NCI-H1417 treated with DMSO at 0.1 percent for 48 hours (cell line): ENCODE data around the gene DVL3.

ENCODE experiments used
- DNase-seq: peaks from one replicate; lab custom pipeline; 2025; lab: John Stamatoyannopoulos, UW

The DVL3 gene

DNA sequence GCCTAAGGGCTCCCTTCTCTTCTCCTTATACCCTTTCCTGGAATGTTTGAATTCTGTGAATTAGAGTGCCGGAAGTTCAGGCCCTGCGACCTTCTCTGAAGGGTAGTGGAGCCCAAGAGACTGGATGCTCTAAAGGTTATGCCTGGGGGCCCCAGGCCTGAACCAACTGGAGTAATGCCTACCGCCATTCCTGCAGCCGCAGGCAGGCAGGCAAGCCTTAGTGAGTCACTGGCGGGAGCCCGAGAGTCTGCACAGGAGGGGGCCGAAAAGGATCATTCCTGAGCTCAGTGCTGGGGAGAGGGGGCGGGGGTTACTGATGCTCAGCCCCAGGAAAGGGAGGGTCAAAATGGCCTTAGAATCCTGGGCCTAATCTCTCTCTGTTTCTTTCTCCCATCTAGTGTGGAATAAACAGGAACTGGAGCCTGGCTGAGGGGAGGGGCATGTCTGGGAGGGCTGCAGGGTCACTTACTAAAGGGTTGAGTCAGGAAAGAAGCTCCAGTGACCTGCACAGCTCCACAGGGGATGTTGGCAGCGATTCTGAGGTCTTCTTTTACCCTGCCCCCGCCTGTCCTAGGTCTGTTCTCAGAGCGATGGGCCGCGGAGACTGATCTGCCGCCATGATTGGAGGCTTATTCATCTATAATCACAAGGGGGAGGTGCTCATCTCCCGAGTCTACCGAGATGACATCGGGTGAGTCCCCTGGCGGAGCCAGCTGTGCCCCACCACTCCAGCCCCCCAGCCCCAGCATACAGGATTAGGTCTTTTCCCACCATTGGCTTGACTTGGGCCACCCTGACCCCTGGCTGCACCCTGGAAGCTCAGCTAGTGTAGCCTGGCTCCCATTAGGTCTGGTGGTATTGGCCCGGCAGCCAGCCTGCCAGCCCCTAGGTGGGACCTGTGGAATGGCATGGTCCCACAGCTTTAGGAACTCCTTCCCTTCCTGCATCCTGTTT is 21.5 kb downstream of the DVL3 start:
- no peak for DNase-seq

DNA sequence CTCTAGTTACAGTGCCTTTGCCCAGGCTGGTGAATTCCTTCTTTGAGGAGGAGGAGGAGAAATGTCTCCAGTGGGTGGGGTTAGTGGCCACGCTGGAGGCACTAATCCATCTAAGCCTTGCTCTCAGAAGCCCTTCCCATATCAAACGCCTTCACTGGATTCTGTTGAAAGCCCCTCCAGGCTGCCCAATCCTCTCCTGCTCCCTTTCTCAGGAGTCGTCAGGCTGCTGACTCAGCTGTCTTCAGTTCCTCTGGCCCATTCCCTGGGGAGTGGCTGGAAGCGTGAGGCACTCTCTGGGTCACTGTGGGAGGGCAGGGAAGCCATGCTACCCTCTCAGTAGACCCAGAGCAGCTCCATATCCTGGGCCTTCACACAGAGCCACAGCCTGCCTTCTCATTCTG is 22.2 kb downstream of the DVL3 start:
- DNase-seq: no peak

DNA sequence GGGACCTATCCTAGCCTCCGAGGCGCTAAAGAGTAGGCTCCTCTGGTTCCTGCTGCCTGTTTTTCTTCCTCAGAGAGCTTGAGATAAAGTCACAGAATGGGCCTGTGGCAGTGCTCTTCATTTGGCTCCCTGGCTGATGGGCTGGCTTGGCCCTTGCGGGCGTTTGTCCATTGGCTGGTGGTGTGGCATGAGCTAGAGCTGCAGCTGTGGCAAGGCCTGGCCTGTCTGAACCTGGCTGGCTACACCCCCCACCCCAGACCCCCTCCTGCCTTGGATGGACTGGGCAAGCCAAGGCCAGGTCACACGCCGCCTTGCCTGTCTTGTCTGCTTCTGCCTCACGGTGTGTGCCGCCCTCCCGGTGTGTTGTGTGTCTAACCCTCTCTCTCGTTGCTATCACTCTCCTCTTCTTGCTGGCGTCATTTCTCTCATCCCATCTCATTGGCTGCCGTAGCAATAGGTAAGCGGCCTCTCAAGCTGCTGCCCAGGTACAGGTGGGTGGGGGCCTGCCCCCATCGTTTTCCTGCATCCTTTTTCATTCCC is 22.7 kb downstream of the DVL3 start:
- no peak for DNase-seq

DNA sequence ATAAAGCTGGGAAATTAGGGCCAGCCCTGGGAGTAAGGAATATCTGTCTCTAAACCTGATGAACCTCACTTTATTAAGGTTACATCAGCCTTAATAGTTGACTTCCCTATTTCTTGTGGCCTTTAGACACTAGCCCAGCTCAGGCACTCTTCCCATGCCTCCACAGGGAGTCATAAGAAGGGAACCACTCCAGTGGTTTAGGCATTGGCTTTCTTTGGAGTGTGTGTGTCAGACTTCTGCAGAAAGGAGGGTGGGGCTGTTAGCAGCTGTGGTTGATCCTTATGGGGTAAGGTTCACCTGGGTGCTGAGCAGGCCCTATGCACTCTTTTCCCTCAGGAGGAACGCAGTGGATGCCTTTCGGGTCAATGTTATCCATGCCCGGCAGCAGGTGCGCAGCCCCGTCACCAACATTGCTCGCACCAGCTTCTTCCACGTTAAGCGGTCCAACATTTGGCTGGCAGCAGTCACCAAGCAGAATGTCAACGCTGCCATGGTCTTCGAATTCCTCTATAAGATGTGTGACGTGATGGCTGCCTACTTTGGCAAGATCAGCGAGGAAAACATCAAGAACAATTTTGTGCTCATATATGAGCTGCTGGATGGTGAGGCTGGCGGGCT is 23.5 kb downstream of the DVL3 start:
- DNase-seq: no peak

DNA sequence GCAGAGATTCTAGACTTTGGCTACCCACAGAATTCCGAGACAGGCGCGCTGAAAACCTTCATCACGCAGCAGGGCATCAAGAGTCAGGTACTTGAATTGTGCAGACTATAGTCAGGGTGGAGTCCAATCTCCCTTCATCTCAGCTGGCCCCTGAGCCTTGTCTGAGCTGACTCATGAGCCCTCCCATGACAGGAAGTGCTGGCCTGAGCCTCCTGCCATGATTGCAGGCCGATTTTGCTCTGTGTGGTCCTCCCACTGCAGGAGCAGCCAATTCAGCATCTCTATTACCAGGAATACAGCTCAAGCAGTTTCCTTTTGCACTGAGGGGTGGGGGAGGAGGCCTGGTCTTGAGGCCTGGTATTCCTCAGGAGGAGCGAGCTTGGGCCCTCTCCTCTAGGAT is 25.0 kb downstream of the DVL3 start:
- no peak for DNase-seq

DNA sequence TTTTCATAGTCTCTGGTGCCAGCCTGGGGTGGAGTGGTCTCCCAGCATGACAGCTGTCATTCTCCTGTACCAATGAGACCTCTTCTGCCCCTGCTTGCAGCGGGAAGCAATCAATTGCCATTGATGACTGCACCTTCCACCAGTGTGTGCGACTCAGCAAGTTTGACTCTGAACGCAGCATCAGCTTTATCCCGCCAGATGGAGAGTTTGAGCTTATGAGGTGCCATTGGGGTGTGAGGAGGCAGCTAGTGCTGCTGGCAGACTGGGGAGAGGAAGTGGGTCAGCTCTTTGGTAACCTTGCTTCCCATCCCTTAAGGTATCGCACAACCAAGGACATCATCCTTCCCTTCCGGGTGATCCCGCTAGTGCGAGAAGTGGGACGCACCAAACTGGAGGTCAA is 26.4 kb downstream of the DVL3 start:
- no peak for DNase-seq

DNA sequence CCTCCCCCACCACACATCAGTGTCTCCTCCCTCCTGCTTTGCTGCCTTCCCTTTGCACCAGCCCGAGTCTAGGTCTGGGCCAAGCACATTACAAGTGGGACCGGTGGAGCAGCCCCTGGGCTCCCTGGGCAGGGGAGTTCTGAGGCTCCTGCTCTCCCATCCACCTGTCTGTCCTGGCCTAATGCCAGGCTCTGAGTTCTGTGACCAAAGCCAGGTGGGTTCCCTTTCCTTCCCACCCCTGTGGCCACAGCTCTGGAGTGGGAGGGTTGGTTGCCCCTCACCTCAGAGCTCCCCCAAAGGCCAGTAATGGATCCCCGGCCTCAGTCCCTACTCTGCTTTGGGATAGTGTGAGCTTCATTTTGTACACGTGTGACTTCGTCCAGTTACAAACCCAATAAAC is 28.5 kb downstream of the DVL3 start:
- no peak for DNase-seq

DNA sequence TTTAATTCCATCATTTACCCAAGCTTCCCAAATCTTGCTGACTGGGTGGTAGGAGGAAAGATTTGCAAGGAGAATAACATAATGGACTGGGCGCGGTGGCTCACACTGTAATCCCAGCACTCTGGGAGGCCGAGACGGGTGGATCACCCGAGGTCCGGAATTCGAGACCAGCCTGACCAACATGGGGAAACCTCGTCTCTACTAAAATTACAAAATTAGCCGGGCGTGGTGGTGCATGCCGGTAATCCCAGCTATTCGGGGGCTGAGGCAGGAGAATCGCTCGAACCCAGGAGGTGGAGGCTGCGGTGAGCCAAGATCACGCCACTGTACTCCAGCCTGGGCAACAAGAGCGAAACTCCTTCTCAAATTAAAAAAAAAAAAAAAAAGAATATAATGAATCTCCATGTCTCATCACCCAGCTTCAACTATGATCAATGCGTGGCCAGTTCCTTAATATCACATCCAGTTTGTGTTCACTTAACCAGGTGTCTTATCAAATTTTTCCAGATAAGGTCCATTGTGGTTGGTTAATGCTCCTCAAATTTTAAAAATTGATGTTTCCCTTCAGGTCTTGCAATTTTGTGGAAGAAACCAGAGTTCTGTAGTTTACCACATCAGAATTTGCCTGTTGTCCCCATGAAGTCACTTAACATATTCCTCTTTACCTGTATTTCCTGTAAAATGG is 29.5 kb downstream of the DVL3 start:
- DNase-seq: no peak

DNA sequence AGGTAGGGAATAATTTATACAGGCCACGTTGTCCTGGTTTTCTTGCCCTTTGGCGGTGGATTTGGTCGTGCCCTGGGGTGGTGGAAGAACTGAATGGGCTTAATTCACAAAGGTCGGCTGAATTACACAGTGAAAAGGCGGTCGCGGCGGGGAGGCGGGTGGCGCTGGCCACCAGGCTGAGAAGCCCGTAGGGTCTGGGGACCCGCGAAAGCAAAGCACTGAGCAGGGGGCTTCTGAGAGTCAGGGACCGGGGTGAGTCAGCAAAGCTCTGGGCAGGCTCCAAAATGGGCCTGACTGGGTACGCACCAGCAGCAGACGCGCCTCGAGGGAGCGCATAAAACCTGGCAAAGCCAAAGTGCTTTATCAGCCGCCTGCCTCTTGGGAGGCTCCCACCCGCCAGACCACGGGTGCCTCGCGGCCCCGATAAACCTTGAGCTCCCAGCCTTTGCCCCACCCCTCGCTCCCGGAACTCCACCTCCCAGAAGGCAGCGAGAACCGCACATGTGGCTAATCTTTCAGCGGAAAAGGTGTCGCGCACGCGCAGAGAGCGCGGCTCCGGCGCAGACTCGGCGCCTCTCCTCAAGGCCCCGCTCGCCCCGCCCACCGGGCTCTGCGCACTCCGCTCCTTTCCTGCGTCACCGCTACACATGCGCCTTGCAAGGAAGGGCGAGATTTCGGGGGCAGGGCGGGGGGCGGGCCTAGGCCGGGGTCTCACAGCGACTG is 30.4 kb downstream of the DVL3 start:
- DNase-seq: peak; percentile 96

DNA sequence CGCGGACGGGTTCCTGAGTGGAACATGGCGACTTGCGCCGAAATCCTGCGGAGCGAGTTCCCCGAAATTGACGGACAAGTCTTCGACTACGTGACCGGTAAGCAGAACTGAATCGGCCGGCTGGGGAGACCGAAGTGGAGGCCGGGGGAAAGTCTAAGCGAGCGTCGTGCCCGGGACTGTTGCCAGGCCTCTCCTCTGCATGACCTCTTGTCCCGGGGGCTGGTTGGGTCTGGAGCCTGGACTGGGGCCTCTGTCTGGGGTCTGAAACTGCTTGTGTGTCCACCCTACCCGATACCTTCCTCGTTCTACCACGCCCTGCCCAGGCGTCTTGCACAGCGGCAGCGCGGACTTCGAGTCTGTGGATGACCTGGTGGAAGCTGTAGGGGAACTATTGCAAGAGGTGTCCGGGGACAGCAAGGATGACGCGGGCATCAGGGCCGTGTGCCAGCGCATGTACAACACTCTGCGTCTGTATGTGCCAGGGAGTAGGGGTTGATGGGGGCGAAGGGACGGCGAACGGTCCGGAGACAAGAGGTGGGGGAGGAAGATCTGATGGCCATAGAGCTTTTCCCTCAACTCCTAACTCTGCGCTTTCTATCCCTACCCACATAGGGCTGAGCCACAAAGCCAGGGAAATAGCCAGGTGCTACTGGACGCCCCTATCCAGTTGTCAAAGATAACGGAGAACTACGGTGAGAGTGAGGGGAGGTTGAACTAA is 31.2 kb downstream of the DVL3 start, which contains the start of gene ABCF3:
ABCF3 (plus strand) TSS at position 16 of the 718 bp plus-strand sequence; CDS start at position 25, 9 bp downstream.
- no peak for DNase-seq

DNA sequence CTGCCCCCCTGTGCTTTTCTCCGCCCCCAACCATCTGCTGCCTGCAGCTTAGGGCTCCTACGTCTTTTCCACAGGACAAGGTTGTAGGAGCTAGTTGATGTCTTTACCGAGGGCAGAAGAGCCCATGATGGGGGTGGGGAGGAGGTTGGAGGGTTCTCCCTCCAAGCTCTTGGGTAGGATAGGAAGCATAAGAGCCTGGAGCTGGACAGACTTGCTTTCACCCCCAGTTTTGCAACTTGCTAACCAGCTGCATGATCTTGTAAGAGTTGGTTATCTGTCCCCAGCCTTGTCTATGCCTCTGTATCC is 31.7 kb downstream of the DVL3 start:
- DNase-seq: no peak

DNA sequence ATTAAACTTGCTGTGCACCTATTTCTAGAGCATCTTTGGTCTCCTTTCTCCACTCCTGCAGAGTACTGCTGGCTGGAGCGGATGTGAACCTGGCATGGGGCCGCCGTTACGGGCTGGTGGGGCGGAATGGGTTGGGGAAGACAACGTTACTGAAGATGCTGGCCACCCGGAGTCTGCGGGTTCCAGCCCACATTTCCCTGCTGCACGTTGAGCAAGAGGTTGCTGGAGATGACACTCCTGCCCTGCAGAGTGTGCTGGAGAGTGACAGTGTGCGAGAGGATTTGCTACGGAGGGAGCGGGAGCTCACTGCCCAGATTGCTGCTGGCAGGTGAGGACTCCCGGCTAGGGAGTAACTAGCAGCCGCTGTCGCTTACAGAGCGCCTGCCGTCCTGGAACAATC is 32.9 kb downstream of the DVL3 start:
- DNase-seq: no peak

DNA sequence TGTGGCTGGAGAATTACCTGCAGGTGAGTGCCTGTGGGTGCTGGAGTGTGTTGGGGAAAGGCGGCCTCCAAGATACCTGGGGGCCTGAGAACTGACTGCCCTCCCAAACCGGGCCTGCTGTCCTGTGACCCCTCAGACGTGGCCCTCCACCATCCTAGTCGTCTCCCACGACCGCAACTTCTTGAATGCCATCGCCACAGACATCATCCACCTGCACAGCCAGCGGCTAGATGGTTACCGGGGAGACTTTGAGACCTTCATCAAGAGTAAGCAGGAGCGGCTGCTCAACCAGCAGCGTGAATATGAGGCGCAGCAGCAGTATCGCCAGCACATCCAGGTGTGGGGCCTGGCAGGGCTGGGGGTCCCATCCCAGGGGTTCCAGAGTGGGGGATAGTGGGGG is 34.2 kb downstream of the DVL3 start:
- no peak for DNase-seq

DNA sequence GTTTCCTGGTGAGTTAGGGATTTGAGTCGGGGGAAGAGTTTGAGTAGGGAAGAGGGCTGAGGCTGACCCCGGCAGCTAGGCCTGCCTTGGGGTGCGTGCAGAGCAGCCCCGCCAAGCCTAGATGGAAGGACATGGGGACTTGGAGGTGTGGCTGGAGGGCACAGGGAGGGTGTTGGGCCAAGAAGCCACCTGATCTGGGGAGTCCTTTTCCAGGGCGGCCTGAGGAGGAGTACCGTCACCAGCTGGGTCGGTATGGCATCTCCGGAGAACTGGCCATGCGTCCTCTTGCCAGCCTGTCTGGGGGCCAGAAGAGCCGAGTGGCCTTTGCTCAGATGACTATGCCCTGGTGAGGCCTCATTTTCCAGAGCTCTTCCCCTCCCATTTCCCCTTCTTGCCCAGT is 37.7 kb downstream of the DVL3 start:
- DNase-seq: no peak

DNA sequence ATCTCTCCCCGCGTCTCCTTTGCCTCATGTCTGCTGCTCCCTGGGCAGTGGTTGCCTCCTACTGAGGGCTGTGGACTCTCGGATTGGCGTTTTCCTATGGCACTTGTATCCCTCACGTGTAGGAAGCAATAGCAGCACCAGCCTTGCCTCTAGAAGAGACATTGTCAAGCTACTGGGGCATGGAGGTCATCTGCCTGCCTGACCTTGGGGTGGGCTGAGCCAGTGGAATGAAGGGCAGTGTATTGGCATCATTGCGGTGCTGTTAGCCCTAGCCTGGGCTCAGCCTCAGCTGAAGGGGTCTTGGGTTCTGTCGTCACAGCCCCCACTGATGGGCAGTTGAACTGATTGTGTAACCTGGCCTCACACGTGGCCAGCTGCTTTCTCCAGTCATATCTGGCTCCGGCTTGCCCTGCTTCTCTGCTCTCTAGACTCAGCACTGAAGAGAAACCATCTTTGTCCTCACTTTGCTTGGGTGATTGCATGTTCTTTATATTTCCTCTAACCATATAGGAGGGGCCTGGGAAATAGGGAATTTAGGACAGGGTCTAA is 38.9 kb downstream of the DVL3 start:
- DNase-seq: no peak

DNA sequence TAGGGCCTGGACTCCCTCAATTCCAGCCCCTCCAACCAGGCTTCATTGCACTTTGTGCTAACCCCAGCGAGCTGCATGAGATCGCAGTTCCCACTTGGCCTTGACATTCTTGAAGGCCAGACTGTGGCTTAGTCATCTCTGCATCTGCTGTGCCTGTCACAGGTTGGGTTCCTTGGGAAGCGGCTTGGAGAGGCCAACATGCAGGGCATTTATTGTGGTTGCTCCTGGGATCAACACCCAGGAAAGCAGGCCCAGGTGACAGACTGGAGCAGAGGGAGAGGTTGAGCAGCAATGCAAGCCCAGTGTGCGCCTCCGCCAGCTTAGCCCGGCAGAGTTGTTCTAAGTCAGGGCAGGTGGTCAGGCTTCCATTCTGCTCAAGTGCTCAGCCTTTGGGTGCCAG is 41.4 kb downstream of the DVL3 start:
- DNase-seq: no peak

DNA sequence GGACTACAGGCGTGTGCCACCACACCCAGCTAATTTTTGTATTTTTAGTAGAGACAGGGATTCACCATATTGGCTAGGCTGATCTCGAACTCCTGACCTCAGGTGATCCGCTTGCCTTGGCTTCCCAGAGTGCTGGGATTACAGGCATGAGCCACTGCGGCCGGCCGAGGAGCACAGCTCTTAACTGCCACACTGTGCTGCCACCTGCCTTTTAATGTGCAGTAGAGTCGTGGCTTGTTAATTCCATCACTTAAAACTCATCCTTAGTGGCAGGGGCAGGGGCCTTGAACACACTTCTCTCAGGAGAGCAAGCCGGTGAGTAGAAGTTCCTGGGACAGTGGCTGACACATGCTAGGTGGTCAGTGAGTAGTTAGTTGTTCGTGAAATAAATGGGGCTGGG is 43.3 kb downstream of the DVL3 start:
- no peak for DNase-seq

DNA sequence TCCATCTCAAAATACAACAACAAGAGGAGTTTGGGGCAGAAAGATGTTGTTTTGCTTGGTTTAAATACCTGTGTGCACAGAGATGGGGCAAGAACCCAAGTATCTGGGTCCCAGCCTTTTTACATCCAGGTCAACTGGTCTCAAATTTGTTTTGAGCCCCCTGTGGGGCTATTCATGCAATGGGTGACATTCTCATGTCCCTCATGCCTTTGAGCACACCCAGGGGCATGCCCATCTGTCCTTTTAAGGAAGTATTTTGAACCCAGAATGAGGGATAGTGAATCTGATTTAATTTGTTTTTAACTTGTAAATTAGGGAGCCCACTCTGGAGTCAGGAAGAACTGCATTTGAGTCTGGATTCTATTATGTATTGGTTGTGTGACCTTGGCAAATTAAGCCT is 45.6 kb downstream of the DVL3 start:
- DNase-seq: no peak

DNA sequence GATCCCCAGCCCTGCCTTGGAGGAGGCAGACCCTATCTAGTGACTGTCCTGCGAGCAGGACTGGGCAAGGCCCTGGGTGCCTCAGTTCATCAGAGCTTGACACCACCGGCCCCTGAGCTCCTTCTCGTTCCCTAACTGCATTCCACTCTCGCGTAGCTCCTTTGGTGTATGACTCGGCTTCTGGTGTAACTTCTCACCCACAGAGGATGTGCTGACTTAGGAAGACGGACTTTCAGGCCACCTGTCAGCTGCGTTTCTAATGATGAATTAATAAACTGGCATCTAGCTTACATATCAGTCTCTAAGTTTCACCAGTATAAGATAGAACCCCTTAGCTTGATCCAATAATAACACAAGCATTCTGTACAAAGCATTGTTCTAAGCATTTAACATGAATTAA is 48.3 kb downstream of the DVL3 start:
- no peak for DNase-seq

DNA sequence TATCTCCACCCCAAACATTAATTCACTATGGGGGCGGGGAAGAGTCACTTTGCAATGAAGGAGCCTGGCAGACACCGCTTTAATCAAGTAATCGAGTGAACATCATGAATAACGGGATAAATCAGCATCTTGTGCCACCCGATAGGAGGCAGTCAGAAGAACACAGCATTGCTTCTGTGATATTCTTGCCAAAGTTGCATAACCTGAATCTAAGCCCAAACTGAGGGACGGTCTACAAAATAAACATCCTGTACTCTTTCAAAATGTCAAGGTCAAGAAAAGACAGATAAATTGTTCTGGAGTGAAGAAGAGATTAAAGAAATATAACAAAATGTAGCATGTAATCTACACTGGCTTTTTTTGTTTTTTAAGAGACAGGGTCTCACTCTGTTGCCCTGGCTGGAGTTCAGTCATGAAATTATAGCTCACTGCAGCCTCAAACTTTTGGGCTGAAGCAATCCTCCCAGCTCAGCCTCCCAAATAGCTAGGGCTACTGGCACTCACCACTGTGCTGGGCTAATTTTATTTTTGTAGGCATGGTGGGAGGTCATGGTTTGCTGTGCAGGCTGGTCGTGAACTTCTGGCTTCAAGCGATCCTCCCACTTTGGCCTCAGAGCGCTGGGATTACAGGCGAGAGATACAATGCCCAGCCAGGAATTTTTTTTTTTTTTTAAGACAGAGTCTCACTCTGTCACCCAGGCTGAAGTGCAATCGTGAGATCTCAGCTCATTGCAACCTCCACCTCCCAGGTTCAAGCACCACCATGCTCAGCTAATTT is 54.2 kb downstream of the DVL3 start:
- DNase-seq: no peak
